GM23338 (cell line): ENCODE results near the gene APLN. TPM values are rescaled to one million over a fixed set of nuclear protein-coding genes. Genes with fewer than 3 reads are reported as not detected.

Experiments
- polyA plus RNA-seq: library from polyadenylated mRNA; unstranded; fragments of >200 nt; fragmentation: Nextera tagmentation; extraction: Ambion mirVana; gene quantifications from 2 replicates; pipeline ENCODE4 v1.2.1, GENCODE V29; 2016
- total RNA-seq: library from RNA; depleted of rRNA; stranded (reverse); fragments of >200 nt; shearing (Covaris generic); gene quantifications from 2 replicates; pipeline ENCODE4 v1.2.3, GENCODE V29; 2014; rRNA removed

APLN gene
- total and polyA plus RNA-seq, 2 experiments from 2014 or later = 0.49 to 0.60 TPM

Other genes with a start within 250 kb of the APLN start
- gene SMARCA1, start 131.5 kb downstream of the APLN start, total RNA-seq = 51.8 and 53.0 TPM in 2 replicates
- 24.4 and 30.1 TPM in 2 replicates for gene SMARCA1, start 131.5 kb downstream of the APLN start, polyA plus RNA-seq
- 14.5 and 16.5 TPM in 2 replicates for gene OCRL, start 114.7 kb downstream of the APLN start, total RNA-seq
- gene OCRL, start 114.7 kb downstream of the APLN start, polyA plus RNA-seq = 3.9 and 4.2 TPM in 2 replicates
- gene XPNPEP2, start 84.0 kb upstream of the APLN start, total RNA-seq = not detected in 2 replicates
- gene XPNPEP2, start 84.0 kb upstream of the APLN start, polyA plus RNA-seq = not detected in 2 replicates
- not detected in 2 replicates for gene SASH3, start 125.0 kb upstream of the APLN start, total RNA-seq
- gene SASH3, start 125.0 kb upstream of the APLN start, polyA plus RNA-seq = 0.18 and 0.26 TPM in 2 replicates
- 17.6 and 19.1 TPM in 2 replicates for gene ZDHHC9, start 188.9 kb upstream of the APLN start, total RNA-seq
- 14.2 and 15.0 TPM in 2 replicates for gene ZDHHC9, start 188.9 kb upstream of the APLN start, polyA plus RNA-seq